HG03025 (cell line): ENCODE data around the gene MYOZ3.

Experiments used
- ATAC-seq: cut with Tn5 transposase; IDR thresholded peaks from one replicate; pipeline ENCODE4 v1.9.1; 2021; ENCODE audit warnings: mild to moderate bottlenecking, moderate library complexity; ENCODE audit not compliant: unreplicated experiment, low FRiP score

MYOZ3 gene

DNA sequence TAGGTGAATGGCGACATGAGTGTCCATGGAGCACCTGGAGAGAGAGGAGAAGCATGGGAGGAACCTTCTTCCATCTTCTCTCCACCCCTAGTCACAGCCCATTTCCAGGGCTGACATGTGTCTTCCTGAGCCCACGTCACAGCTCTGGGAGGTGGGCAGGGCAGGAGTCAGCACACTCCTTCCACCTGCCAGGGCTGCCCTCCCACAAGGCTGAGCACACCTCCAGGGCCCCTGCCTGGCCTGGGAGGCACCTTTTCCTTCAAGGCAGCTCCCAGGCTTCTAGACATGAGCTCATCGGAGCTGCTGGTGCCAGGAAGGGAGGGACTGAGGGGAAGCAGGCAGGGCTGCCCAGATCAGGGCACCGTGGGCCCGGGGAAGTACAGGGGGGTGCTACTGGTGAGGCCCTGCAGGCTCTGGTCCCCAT lies 34.2 kb upstream of the MYOZ3 start:
- no peak for ATAC-seq

DNA sequence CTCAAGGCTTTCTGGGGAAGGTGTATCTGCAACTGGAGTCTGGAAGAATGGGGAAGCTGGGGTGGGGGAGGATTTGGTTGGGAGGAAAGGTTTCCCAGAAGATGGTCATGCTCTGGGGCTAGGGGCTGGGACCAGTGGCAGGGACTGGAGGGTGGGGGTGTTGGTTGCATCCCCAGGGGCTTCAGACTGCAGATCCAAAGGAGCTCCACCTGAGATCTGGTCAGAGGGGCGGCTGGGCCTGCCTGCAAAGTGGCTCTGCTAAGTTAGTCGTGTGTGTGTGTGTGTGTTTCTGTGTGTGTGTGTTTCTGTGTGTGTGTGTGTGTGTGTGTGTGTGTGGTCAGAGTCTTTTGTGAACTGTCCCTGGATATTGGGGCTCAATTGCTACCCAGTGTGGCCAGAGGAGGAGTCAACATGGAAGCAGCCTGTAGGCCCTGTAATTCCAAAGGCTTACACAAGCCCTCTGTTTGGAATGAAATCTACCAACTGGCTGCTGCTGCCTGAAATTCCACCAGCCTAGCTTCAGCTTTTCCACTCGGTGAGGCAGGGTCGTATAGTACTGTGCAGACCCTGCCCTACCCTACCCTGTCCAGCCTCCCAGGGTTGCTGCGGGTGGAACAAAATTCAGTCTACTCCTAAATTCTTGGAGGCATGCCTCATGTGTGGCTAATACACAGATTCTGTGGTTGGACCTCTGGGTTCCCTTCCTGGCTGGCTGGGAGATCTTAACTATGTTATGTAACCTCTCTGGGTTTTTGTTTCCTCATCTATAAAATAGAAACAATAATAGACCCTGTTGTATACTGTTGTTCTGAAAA lies 33.1 kb upstream of the MYOZ3 start:
- no peak for ATAC-seq

DNA sequence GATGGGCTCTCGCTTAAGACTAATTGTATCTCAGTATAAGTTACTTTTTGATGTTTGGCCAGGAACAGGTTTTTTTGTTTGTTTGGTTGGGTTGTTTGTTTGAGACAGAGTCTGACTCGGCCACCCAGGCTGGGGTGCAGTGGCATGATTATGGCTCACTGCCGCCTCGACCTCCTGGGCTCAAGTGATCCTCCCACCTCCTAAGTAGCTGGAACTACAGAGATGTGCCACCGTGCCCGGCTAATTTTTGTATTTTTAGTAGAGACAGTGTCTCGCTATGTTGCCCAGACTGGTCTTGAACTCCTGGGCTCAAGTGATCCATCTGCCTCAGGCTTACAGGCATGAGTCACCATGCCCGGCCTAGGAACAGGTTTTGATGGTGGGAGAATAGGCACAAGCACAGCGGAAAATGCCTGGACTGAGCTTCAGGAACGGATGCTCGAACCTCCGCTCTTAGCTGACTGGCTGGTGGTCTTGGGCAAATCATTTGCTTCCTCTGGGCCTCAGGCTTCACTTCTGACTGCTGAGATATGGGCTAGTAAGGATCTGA lies 32.0 kb upstream of the MYOZ3 start:
- no peak for ATAC-seq

DNA sequence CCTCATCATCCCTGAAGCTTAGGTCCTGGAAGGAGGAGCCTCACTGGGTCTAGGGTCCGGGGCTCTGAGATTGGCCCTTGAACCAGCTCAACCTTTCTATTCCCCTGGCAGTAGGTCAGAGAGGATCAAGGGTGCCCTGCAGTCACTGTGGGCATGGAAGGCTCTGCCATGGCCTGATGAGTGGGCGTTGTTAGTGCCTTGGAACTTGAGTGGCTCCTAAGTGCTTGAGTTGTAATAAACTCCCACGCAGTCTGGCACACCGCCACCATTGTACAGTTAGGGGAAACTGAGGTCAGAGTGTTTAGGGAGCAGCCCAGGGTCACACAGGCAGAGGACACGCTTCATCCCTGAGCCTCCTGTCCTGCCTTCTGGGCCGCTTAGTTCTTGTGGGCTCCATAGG lies 31.0 kb upstream of the MYOZ3 start:
- no peak for ATAC-seq

DNA sequence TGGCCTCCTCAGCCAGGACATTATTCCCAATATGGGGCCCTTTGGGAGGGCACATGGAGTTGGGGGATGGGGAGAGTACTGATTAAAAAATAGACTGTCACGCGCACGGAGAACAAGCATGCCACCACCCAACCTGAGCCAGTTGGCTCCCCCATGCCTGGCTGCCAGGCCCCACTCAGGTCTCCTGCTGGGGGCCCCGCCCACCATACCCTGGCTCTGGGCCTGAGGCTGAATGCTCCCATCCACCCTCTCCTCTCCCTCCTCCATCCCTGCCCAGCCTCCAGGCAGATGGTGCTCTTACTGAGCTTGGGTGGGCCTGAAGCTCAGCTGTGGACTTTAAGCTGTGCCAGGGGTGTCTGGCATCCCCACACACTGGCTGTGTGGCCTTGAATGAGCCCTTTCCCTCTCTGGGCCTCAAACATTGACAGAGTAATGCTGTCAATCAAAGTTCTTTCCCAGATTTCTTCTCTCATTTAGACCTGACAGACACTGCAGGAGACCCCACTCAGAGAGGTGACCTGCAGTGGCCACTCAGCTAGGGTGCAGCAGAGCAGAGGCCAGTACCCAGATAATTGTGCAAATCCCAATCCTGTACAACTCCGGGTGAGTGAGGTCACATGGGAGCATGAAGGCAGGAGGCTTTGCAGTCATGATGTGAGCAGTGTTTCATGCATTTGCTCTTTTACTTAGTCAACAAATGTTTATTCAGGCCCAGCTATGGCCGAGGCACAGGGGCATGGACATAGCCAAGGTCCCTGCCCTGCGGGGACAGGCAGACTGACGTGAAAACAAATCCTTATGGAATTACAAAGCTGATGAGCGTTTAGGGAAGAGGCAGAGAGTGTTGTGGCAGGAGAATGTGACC lies 30.4 kb upstream of the MYOZ3 start:
- no peak for ATAC-seq

DNA sequence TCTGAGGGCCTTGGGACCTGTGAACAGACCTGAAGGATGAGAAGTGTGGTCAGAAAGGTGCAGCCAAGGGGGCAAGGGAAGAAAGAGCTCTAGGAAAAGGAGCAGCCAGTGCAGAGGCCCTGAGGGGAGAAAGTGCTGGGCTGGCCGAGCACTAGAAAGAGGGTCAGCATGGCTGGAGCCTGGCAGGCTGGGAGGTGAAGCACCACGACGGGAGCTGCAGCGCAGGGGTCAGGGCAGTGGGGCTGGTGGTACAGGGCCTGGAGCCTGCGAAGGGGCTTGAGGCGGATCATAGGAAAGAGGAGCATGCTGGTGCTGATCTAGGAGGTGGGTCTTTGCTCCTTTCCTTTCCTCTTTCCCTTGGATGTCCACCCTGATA lies 29.7 kb upstream of the MYOZ3 start:
- ATAC-seq, result no peak

DNA sequence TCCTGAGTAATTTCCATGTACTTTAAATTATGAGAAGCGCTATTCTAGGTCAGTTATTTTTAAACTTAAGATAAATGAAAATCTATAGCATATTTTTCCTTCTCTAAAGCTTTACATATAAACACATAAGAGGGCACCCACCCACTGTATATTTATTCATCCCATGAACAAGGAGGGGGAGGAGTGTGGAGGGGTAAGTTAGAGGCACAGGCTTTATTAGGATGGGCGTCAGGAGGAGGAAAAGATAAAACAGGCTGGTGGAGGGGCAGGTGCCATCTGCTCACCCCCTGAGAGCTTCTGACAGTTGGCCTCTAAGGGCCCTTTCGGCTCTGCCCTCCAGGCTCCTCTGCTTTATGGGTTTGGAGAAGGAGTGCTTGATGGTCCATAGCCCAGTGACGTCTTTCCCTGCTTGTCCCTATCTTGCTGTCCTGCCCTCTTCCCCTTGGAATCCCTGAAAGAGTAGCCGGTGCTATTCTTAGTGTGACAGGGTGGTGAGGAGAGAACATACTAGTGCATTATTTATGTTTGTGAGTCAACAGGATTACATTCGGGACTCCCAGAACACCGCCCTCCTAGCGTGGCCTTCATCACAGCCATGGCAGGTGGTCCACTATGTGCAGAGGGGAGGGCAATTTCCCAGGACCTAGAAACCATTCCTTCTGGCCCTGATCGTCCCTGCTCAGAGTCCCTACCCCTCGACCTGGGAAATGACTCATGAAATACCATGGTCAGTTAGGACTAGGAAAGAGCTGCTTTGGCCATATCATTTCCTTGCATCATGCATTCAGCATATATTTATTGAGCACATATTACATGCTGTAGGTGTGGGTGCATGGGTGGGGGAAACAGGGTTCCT lies 28.5 kb upstream of the MYOZ3 start:
- no peak for ATAC-seq

DNA sequence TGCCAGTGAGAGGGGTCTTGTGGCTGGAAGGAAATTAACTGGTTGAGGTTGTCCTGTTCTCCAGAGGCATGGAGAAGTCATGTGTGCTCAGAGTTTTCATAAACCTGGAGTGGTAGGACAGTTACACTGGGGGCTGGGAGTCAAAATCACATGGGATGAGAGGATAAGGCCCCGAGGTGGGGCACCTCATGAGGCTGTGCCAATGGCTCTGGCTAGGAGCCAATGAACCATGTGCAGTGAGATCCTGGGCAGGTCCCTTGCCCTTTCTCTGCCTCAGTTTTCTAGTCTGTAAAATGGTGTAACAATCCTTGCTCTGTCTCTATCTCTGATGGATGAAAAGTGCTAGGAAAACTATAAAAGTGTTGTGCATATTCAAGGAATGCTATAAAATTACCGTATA lies 27.6 kb upstream of the MYOZ3 start:
- no peak for ATAC-seq

DNA sequence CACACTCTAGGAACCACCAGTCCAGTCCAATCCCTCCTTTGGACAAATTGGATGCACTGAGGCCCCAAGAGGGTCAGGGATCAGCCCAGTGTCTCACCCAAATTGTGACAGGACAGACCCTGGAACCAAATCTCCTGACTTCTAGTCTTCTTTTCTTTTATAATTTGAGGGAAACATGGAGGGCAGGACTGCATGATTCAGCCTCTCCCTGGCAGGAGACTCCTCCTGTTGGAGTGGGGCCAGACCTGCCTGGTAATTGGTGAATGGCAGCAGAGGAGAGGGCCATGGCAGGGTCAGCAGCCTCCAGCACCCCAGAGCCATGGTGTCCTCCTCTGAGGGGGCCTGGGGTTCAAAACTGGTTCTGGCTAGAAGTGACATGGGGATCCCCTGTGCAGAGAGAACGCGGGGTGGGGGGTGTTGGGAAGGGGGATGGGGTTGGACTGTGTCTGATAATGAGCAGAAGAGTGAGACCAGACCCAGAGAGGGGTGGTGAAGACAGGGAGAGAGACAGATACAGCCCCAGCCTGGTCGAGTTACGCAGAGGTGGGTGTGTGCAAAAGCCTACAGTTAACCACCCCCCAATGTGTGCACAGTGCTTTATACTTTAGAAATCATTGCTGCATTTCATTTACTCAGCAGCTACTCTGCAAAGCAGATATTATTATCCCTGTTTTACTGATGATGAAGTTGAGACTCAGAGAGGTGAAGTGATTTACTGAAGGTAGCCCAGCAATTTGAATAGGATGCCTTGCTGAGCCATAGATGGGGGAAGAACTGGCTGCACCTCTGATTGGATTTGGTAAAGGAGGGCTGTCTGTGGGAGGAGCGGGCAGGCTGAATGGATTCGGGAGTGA lies 24.4 kb upstream of the MYOZ3 start:
- no peak for ATAC-seq

DNA sequence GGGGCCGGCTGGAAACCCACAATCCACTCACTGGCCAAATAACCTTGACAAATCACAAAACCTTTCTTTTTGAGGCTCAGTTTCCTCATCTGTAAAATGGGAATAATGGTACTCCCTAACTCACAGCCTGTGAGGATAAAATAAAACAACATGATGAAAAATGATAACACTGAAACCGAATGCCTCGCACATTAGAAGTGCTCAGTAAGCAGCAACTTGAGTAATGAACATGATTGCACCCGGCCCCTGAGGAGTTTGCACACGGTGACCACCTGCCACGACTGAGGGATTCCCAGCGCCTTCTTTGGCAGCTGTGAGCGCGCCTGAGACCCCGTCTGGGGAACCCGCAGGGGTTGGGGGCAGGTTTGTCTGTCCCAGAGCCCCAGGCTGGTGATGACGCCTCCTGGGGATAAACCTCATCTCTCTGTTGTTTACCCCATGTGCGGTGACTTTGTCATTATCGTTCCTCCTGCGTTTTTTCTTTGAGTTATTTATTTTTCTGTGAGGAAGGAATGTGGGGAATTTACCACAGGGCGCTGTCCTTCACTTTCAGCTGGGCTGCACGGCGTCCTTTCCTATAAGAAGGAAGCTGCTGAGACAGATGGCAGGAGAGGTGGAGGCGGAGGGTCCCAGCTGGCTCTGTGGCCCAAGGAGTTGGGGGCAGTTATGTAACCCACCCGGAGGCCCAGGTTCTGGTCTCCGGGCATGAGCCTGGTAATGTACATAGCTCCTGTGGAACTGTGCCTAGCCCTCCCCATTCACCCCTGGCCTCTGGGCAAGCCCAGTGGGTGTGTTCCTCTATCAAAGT lies 23.6 kb upstream of the MYOZ3 start:
- no peak for ATAC-seq

DNA sequence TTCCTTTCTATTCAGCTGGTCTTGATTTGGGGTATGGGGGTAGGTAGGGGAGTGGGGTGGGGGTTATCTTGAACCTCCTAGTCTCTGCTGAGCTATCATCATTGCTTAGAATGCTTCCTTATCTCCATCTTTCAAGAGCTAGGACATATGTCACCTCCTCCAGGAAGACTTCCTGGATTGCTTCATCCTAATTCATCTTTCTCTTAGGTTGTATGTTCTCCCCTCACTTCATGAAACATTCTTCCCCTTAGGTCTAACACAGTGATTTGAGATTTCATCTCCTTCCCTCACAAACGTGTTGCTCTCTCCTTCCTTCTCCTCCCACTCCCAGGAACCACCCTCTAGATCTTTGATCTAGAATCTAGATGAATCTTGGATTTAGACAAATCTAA lies 23.0 kb upstream of the MYOZ3 start:
- ATAC-seq, result no peak

DNA sequence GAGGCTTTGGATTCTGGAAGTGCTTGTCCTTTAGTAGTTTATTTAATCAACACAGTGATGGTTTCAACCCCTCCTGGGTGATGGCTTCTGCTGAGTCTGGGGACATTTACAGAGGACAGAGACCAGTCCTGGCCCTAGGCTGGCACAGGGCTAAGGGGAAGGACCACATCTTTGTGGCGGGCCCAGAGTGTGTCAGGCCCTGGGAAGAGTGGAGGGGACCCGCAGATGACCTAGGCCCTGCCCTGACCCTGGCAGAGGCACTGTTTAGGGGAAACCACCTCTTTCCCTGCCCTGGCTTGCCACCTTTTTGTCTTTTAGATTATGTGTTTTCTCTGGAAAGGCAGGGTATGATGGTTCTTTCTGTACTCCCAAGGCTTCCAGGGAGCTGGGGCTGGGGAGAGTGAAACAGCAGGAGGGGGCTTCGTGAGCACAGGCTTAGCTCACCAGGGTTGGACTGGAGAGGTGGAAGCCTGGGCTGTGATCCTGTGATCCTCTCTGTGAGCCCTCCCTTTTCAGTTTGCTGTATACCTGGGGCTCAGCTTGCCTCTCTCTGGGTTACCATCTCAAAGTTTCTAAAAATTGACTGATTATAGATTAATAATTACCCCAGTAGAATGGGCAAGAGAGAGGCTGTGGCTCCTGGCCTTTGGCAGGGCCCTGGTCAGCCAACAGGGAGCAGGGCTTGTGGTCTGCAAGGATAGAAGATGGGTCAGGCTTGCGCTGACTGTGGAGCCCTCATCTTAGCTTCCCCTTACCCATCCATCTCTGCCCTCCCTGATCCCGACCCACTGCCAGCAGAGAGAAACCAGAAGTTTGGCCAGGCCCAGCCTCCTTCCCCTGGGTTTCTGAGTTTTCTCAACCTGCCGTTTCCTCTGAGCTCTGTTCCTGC lies 22.3 kb upstream of the MYOZ3 start:
- no peak for ATAC-seq

DNA sequence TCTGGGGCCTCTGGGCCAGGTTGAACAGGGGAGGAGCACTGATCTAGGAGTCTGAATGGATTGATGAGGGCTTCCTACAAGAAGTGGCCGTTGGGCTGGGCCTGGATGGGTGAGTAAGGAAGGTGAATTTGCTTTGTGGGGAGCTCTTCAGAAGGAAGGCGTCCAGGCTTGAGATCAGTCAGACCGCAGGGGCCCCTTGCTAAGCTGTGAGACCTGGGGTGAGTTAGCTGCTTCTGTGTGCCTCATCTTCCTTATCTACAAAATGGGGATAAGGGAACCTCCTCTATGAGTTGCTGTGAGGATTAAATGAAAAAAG lies 21.7 kb upstream of the MYOZ3 start:
- ATAC-seq, result no peak

DNA sequence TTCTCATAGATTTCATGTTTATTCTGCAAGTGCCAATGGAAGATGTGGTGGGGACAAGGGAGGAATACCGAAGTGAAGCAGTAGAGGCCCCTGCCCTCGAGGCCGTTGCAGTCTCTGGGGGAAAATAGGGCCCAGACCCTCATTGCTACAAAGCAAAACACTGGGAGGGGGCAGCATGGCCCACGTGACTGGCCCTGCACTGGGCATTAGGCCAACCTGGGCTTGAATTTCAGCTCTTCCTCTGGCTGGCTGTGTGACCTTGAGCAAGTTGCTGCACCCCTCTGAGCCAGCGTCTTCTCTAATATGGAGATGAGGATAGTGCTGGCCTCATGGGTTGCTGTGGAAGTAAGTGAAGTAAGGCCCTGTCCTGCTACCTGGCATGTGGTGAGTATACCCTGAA lies 21.3 kb upstream of the MYOZ3 start:
- no peak for ATAC-seq

DNA sequence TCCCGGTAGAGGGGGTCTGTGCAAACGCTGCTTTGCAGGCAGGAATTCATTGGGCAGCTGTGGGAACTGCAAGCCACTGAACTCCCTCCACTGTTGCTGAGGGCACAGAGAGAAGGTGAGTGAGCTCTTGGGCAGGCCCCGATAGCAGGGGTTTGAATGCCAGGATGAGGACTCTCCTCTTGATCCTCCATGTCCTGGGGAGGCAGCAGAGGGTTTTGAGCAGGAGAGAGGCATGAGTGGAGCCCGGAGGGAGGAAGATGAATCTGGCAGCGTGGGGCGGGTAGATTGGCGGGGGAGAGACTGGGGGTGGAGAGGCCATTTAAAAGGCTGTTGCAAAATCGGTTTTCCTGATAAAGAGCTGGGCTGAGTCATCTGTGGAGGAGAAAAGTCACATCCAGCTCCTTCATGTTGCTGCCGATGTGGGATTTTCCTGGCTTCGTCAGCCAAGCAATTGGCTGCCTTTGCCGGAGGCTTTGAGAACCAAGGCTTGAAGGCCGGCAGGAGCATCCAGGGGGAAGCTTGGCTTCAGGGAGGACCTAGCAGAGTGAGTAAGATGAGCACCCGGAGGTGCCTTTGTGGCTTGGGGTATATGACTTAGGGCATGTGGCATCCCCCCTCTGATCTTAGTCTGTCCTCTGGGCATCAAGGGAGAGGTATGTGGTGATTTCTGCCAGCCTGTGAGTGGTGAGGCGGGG lies 20.6 kb upstream of the MYOZ3 start, which contains the start of gene SYNPO:
Gene SYNPO, plus strand, starts transcription at position 350 of the 695 bp plus-strand sequence. CDS start 7,616 bp downstream, outside the sequence.
- no peak for ATAC-seq

DNA sequence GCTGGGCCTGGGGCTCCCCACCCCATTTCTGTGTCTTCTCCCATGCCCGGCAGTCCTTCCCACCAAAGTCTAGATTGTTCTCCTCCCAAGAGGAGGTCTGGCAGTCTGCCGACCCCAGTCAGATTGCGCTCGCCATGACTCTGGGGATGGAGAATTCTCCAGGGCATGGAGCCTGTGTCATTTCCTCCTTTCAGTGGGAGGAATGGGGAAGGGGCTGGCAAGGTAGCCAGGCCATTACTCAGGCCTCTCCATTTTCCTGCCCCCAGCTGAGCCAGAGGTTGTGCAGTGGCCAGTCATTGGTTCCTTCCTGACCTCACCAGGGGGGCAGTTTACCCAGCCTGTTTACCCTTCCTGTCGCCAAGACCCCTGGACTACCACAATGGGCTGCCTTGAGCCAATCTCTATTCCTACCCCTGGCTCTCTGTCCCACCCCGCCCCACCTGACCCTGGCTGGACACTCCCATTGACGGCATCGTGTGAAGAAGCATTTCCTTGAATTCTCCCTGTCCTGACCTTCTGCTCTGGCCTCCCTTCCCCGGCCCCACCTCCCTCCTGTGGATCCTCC lies 20.0 kb upstream of the MYOZ3 start:
- no peak for ATAC-seq
